Right kidney (tissue), 1 donor: Measurements from ENCODE around the gene MRPL39.

Experiments used
- DNase-seq: peaks from one replicate; pipeline ENCODE4 v3.0.0-alpha.2; 2016

MRPL39 gene

GRCh38 chr21:25619198-25619597 lies 11.9 kb upstream of the MRPL39 start:
- no peak for DNase-seq

GRCh38 chr21:25615880-25616279 lies 8.6 kb upstream of the MRPL39 start:
- no peak for DNase-seq

GRCh38 chr21:25614441-25614840 lies 7.2 kb upstream of the MRPL39 start:
- DNase-seq = no peak

- peak; percentile 66 for DNase-seq
Measured at GRCh38 chr21:25608044-25608737, 910 bp upstream of the MRPL39 start.

GRCh38 chr21:25589887-25590286 lies 17.4 kb downstream of the MRPL39 start:
- no peak for DNase-seq

- no peak for DNase-seq
Measured at GRCh38 chr21:25586791-25587190, 20.5 kb downstream of the MRPL39 start.

GRCh38 chr21:25586326-25586725 lies 21.0 kb downstream of the MRPL39 start:
- DNase-seq = no peak

- DNase-seq = no peak
Measured at GRCh38 chr21:25584833-25585676, 22.2 kb downstream of the MRPL39 start.

- DNase-seq = no peak
Measured at GRCh38 chr21:25583370-25584130, 23.7 kb downstream of the MRPL39 start.

GRCh38 chr21:25582888-25583287 lies 24.4 kb downstream of the MRPL39 start:
- no peak for DNase-seq

GRCh38 chr21:25582164-25582790 lies 25.0 kb downstream of the MRPL39 start:
- no peak for DNase-seq

GRCh38 chr21:25581582-25581981 lies 25.7 kb downstream of the MRPL39 start:
- DNase-seq = no peak

- DNase-seq = no peak
Measured at GRCh38 chr21:25580912-25581260, 26.4 kb downstream of the MRPL39 start.

- DNase-seq = no peak
Measured at GRCh38 chr21:25579226-25580013, 27.9 kb downstream of the MRPL39 start.

- no peak for DNase-seq
Measured at GRCh38 chr21:25578056-25578961, 29.0 kb downstream of the MRPL39 start.

- DNase-seq = no peak
Measured at GRCh38 chr21:25577424-25578055, 29.7 kb downstream of the MRPL39 start.

GRCh38 chr21:25573409-25574206 lies 33.7 kb downstream of the MRPL39 start:
- DNase-seq = no peak

GRCh38 chr21:25572861-25573310 lies 34.4 kb downstream of the MRPL39 start:
- DNase-seq = no peak

GRCh38 chr21:25571726-25572121 lies 35.6 kb downstream of the MRPL39 start:
- DNase-seq = no peak
